A673 (cell line): ENCODE results near the gene SULT2A1. TPM values are rescaled to one million over a fixed set of nuclear protein-coding genes. Genes with fewer than 3 reads are reported as not detected.
"Not testable (repeated sequence)": the region's sequence is repeated elsewhere in the genome, so short reads cannot be mapped to it uniquely, and the experiment has no call there.

ENCODE experiments used
- BruUV-seq: library from RNA; stranded (reverse); fragments of 400-500 nt; replicated peaks from 2 replicates; lab custom pipeline; 2021; lab: Mats Ljungman, UMichigan
- CTCF ChIA-PET: fragments of 300-600 bp; sonication (Branson Sonifier 250); formaldehyde crosslinking; loops from one replicate; lab custom pipeline; 2022; ENCODE audit warnings: antibody characterized with exemption; lab: Charles Lee
- POLR2A ChIA-PET: fragments of 300-600 bp; sonication (Branson Sonifier 250); formaldehyde crosslinking; loops from one replicate; lab custom pipeline; 2022; ENCODE audit warnings: antibody characterized with exemption; ENCODE audit not compliant: low non-redundant PET; lab: Charles Lee
- DNase-seq: peaks from one replicate; pipeline ENCODE4 v3.0.0-alpha.2; 2015; ENCODE audit warnings: low spot score
- H3K27ac ChIP-seq: fragments of 200-600 bp; sonication (generic); 2 replicates; pipeline ENCODE4 v1.5.1; 2016; ENCODE audit warnings: mixed run types, low read depth, mild to moderate bottlenecking, mixed read lengths, antibody characterized with exemption, low read length; ENCODE audit not compliant: poor library complexity, severe bottlenecking
- H3K27me3 ChIP-seq: fragments of 200-600 bp; sonication (generic); replicated peaks from 2 replicates; pipeline ENCODE4 v1.6.1; 2017; ENCODE audit warnings: mixed run types, low read depth, mild to moderate bottlenecking, mixed read lengths, antibody characterized with exemption, low read length; ENCODE audit not compliant: insufficient read depth, poor library complexity
- H3K36me3 ChIP-seq: fragments of 200-600 bp; sonication (generic); 2 replicates; pipeline ENCODE4 v1.6.1; 2016; ENCODE audit warnings: mixed run types, mild to moderate bottlenecking, mixed read lengths, antibody characterized with exemption, low read length; ENCODE audit not compliant: insufficient read depth, poor library complexity, severe bottlenecking
- H3K4me1 ChIP-seq: fragments of 200-600 bp; sonication (generic); 2 replicates; pipeline ENCODE4 v1.6.1; 2017; ENCODE audit warnings: mixed run types, mild to moderate bottlenecking, mixed read lengths, antibody characterized with exemption, low read length; ENCODE audit not compliant: insufficient read depth, poor library complexity, severe bottlenecking
- H3K4me3 ChIP-seq: fragments of 200-600 bp; sonication (generic); 2 replicates; pipeline ENCODE4 v1.5.1; 2016; ENCODE audit warnings: low read depth, mixed run types, mild to moderate bottlenecking, mixed read lengths, low read length; ENCODE audit not compliant: poor library complexity, severe bottlenecking
- H3K9me3 ChIP-seq: fragments of 200-600 bp; sonication (generic); 2 replicates; pipeline ENCODE4 v1.6.1; 2016; ENCODE audit warnings: mixed run types, low read depth, mild to moderate bottlenecking, mixed read lengths, antibody characterized with exemption, low read length; ENCODE audit not compliant: poor library complexity, severe bottlenecking
- CTCF ChIP-seq: fragments of 300-800, 200-600 bp; sonication (generic); conservative IDR thresholded peaks from 2 replicates; pipeline ENCODE4 v1.5.1; 2017; ENCODE audit warnings: low read depth, mild to moderate bottlenecking, antibody characterized with exemption, low read length, moderate library complexity, mixed read lengths
- EZH2 ChIP-seq: fragments of 200-600 bp; sonication (generic); IDR thresholded peaks from 2 replicates; pipeline ENCODE4 v1.6.1; 2017; ENCODE audit warnings: borderline replicate concordance, low read depth, mild to moderate bottlenecking, mixed read lengths, antibody characterized with exemption, low read length; ENCODE audit not compliant: poor library complexity, severe bottlenecking
- intact Hi-C: fragments of 100-400 bp; cut with micrococcal nuclease; formaldehyde crosslinking; loops from one replicate; pipeline ENCODE4 v1.10.0; 2022; ENCODE audit not compliant: unreplicated experiment
- total RNA-seq: library from RNA; stranded (reverse); gene quantifications from 2 replicates; pipeline ENCODE4 v1.2.3, GENCODE V29; 2021

The SULT2A1 gene
- total RNA-seq, 1 experiment from 2014 or later, result not detected

GRCh38 chr19:47861630-47862029, 24.5 kb downstream of the SULT2A1 start:
- DNase-seq, result no peak
- no peak overlapping the region for H3K4me3 ChIP-seq
- ChIA-PET CTCF (no interaction called here), POLR2A (no interaction called here)
- no peaks in the 10 kb centered on the region for H3K27me3 ChIP-seq
- H3K9me3 ChIP-seq, result no peaks in the 10 kb centered on the region
- TF ChIP-seq CTCF (no peak), EZH2 (no peak)
- no peaks in the 10 kb centered on the region for H3K4me1 ChIP-seq
- intact Hi-C loops, result no loop called here
- no peak overlapping the region for H3K27ac ChIP-seq
- H3K36me3 ChIP-seq, result no peaks in the 10 kb centered on the region
- BruUV-seq, result no TSS peak

GRCh38 chr19:47860602-47861297, 25.4 kb downstream of the SULT2A1 start:
- Histone ChIP-seq H3K27me3 (no peaks in the 10 kb centered on the region), H3K9me3 (no peaks in the 10 kb centered on the region), H3K4me1 (no peaks in the 10 kb centered on the region), H3K27ac (no peak overlapping the region), H3K4me3 (no peak overlapping the region), H3K36me3 (no peaks in the 10 kb centered on the region)
- TF ChIP-seq CTCF, result no peak
- TF ChIP-seq EZH2, result no peak
- intact Hi-C loops, result no loop called here
- no TSS peak for BruUV-seq
- no peak for DNase-seq
- ChIA-PET POLR2A (no interaction called here), CTCF (no interaction called here)

DNA sequence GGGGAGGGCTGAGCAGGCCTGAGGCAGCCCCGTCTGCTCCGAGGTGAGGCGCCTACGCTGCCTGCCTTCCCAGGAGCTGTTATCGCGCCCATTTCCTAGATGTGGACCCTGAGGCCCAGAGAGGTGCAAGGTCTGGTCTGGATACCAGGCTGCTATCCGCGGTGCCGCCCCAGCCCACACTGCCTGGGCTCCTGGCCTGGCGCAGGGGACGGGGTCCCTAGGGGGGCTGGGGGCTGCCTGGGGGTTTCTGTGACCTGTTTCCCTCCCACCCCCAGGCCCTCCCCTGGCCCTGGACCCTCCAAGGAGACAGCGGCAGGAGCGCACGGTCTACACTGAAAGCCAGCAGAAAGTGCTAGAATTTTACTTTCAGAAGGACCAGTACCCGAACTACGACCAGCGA, 26.3 kb downstream of the SULT2A1 start:
- H3K9me3 ChIP-seq, H3K4me1 ChIP-seq, H3K4me3 ChIP-seq, intact Hi-C loops, POLR2A ChIA-PET, CTCF ChIA-PET, H3K27me3 ChIP-seq, DNase-seq, H3K27ac ChIP-seq, BruUV-seq, H3K36me3 ChIP-seq: not testable (repeated sequence)

DNA sequence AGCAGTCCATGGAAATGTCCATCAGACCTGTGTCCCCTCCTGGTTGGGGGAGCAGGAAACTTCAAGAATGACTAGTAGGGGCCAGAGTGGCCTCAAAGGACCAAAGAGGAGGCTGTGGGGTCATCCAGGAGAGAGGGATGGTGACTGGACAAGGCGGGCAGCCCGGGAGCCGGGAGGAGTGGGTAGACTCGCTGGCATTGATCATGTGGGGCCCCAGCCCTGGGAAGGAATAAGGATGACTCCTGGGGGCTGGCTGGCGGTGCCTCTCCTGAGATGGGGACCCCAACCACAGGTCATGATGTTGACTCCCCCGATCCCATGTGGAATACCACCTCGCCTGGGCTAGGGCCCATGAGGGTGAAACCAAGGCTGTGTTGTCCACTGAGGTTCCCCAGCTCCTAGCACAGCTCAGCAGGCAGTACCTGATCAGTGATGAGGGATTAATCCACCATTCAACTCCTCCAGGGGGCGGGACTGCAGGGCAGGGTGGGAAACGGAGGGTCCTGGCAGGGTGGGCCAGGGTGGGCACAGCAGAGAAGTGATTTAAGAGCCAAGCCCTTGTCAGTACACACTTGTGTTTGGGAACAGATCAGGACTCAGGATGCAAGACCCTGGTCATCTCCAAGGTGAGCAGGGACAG, 27.3 kb downstream of the SULT2A1 start, which contains the start of gene TPRX2:
TSS of gene TPRX2 (plus strand) at position 590 of the 640 bp plus-strand sequence. CDS start at position 602, 12 bp downstream.
- BruUV-seq, H3K27ac ChIP-seq, H3K27me3 ChIP-seq, H3K4me1 ChIP-seq, CTCF ChIA-PET, intact Hi-C loops, H3K9me3 ChIP-seq, H3K36me3 ChIP-seq, DNase-seq, POLR2A ChIA-PET, H3K4me3 ChIP-seq: not testable (repeated sequence)

GRCh38 chr19:47858231-47858630, 27.9 kb downstream of the SULT2A1 start:
- DNase-seq, H3K27ac ChIP-seq, intact Hi-C loops, H3K27me3 ChIP-seq, CTCF ChIA-PET, POLR2A ChIA-PET, H3K4me1 ChIP-seq, H3K36me3 ChIP-seq, H3K4me3 ChIP-seq, H3K9me3 ChIP-seq, BruUV-seq: not testable (repeated sequence)
